GM12878 (cell line): ENCODE results near the gene TBC1D19.
"Not testable (repeated sequence)": the region's sequence is repeated elsewhere in the genome, so short reads cannot be mapped to it uniquely, and the experiment has no call there.

ENCODE experiments used
- KDM1A ChIP-seq: fragments of 200-600 bp; sonication (generic); IDR thresholded peaks from 2 replicates; pipeline ENCODE4 v1.6.1; 2016; ENCODE audit warnings: borderline replicate concordance
- POLR2A ChIP-seq: IDR thresholded peaks from 2 replicates; pipeline ENCODE4 v1.6.1; 2011; ENCODE audit warnings: low read depth, mild to moderate bottlenecking, low read length
- RAD21 ChIP-seq: IDR thresholded peaks from 2 replicates; pipeline ENCODE4 v1.6.1; 2011; ENCODE audit warnings: mild to moderate bottlenecking, low read depth, low read length, moderate library complexity; ENCODE audit not compliant: insufficient read depth
- TF ChIP-seq, protein P1 (sequence below), 3 experiments: IDR thresholded peaks in 2 of 3; conservative IDR thresholded peaks in 1 of 3; 2 replicates each; pipeline ENCODE4 v1.5.1; 2011; ENCODE audit warnings: low read depth in 3 of 3, low read length in 3 of 3, mild to moderate bottlenecking in 3 of 3, control low read depth in 2 of 3, moderate library complexity in 2 of 3, inconsistent platforms in 1 of 3, mixed read lengths in 1 of 3; ENCODE audit not compliant: control insufficient read depth in 2 of 3, insufficient read depth in 1 of 3; ENCODE audit errors: extremely low read depth in 1 of 3

DNA sequence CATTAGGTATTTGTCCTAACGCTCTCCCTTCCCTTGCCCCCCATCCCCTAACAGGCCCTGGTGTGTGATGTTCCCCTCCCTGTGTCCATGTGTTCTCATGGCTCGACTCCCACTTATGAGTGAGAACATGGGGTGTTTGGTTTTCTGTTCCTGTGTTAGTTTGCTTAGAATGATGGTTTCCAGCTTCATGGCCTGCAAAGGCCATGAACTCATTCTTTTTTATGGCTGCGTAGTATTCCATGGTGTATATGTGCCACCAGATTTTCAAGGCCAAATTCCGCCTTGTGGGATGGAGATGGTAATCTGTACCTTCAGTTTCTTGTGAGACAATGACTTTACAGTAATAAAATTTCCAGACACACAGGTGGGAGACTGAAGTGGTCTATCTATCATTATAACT lies 2.5 kb upstream of the TBC1D19 start:
- TF ChIP-seq POLR2A, RAD21, KDM1A: not testable (repeated sequence)
- TF ChIP-seq, protein P1, sequence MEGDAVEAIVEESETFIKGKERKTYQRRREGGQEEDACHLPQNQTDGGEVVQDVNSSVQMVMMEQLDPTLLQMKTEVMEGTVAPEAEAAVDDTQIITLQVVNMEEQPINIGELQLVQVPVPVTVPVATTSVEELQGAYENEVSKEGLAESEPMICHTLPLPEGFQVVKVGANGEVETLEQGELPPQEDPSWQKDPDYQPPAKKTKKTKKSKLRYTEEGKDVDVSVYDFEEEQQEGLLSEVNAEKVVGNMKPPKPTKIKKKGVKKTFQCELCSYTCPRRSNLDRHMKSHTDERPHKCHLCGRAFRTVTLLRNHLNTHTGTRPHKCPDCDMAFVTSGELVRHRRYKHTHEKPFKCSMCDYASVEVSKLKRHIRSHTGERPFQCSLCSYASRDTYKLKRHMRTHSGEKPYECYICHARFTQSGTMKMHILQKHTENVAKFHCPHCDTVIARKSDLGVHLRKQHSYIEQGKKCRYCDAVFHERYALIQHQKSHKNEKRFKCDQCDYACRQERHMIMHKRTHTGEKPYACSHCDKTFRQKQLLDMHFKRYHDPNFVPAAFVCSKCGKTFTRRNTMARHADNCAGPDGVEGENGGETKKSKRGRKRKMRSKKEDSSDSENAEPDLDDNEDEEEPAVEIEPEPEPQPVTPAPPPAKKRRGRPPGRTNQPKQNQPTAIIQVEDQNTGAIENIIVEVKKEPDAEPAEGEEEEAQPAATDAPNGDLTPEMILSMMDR (IDR thresholded peaks at IDR 0.05 in 2 of 3, conservative IDR thresholded peaks at IDR 0.05 in 1 of 3; ENCODE audit: control insufficient read depth in 2 of 3, extremely low read depth in 1 of 3, insufficient read depth in 1 of 3, low read depth in 3 of 3, low read length in 3 of 3): not testable (repeated sequence)
